Mucosa of descending colon (tissue), 3 donors: ENCODE measurements around the gene DARS2. TPM values are rescaled to one million over a fixed set of nuclear protein-coding genes. Genes with fewer than 3 reads are reported as not detected.

Experiments used
- ATAC-seq: fragments of 200-7000 bp; cut with Tn5 transposase; one replicate; pipeline ENCODE4 v1.9.1; 2020; ENCODE audit warnings: mild to moderate bottlenecking, moderate library complexity
- DNase-seq, 3 donors: peaks; one replicate each; pipeline ENCODE4 v3.0.0-alpha.2; 2020
- H3K36me3 ChIP-seq: fragments of 200-600 bp; one replicate; pipeline ENCODE4 v1.8.0; 2021; ENCODE audit warnings: low read depth, mild to moderate bottlenecking
- H3K4me1 ChIP-seq: fragments of 200-600 bp; one replicate; pipeline ENCODE4 v1.8.0; 2021; ENCODE audit warnings: low read depth, mild to moderate bottlenecking
- H3K4me3 ChIP-seq: fragments of 200-600 bp; one replicate; pipeline ENCODE4 v1.8.0; 2021; ENCODE audit warnings: mild to moderate bottlenecking
- H3K9me3 ChIP-seq: fragments of 200-600 bp; one replicate; pipeline ENCODE4 v1.8.0; 2021; ENCODE audit warnings: mild to moderate bottlenecking
- CTCF ChIP-seq: fragments of 200-600 bp; IDR thresholded peaks from one replicate; pipeline ENCODE4 v1.8.0; 2022; ENCODE audit warnings: antibody characterized with exemption, mild to moderate bottlenecking
- intact Hi-C, 2 donors: fragments of 100-400 bp; cut with DNase I in 1 of 2; cut with micrococcal nuclease in 1 of 2; formaldehyde crosslinking; loops; one replicate each; pipeline versions ENCODE4 v1.11.0 to v1.11.1; 2022; cut with DNase I, micrococcal nuclease
- total RNA-seq, 3 donors: library from RNA; stranded (reverse); fragmentation: NEBNext Ultra II Directional in 2 of 3; extraction: Animal tissue kit (Norgen Biotek cat#: 25700) in 2 of 3; gene quantifications; one replicate each; pipeline versions ENCODE4 v1.2.1 to v1.2.4, GENCODE V29; 2021 to 2023
- donor health status: DM: no; HTN: no; CAD: no; lungs with moderate emphysema.
- donor health status: DM: no; HTN: no; CAD: no.
- donor health status: DM: no; HTN: yes; CAD: no.

The DARS2 gene
- total RNA-seq, 3 donors from 2014 or later, result 15.2 to 29.4 (median 21.6) TPM

GRCh38 chr1:173900992-173901391 is 76.5 kb downstream of the DARS2 start:
- no peaks in the 10 kb centered on the region for H3K36me3 ChIP-seq
- no peak overlapping the region for H3K4me3 ChIP-seq
- H3K9me3 ChIP-seq, result no peaks in the 10 kb centered on the region
- no peak for ATAC-seq
- no peaks in the 10 kb centered on the region for H3K4me1 ChIP-seq
- intact Hi-C loops, result no loop called here
- TF ChIP-seq CTCF, result no peak
- no peak for DNase-seq

- DNase-seq (no peak), ATAC-seq (no peak)
- TF ChIP-seq CTCF, result no peak
- H3K9me3 ChIP-seq, result no peaks in the 10 kb centered on the region
- H3K4me3 ChIP-seq, result no peak overlapping the region
- H3K4me1 ChIP-seq, result no peaks in the 10 kb centered on the region
- intact Hi-C loops, result no loop called here
- no peaks in the 10 kb centered on the region for H3K36me3 ChIP-seq
Measured at GRCh38 chr1:173903827-173904531, 79.5 kb downstream of the DARS2 start.

Other genes starting within 250 kb of the DARS2 start
- not detected for gene SLC9C2, start 221.6 kb upstream of the DARS2 start, total RNA-seq
- gene TEX50, start 189.3 kb upstream of the DARS2 start, total RNA-seq, result not detected
- 1 to 10 TPM in 2 of 3 donors, under 1 TPM in 1; 0.55 to 2.1 (median 1.1) TPM for gene ANKRD45, start 154.8 kb upstream of the DARS2 start, total RNA-seq
- gene KLHL20, start 109.7 kb upstream of the DARS2 start, total RNA-seq, result 10 to 100 TPM; 18.3 to 34.8 (median 25.1) TPM
- gene CENPL, start 210 bp downstream of the DARS2 start, total RNA-seq, result 1 to 10 TPM; 6.5 to 8.3 (median 6.7) TPM
- gene GAS5, start 43.3 kb downstream of the DARS2 start, total RNA-seq, result 100 to 1,000 TPM; 207 to 252 (median 224) TPM
- 10 to 100 TPM in 2 of 3 donors, 1 to 10 TPM in 1; 9.3 to 13.2 (median 12.0) TPM for gene ZBTB37, start 43.7 kb downstream of the DARS2 start, total RNA-seq
- not detected for gene SERPINC1, start 92.7 kb downstream of the DARS2 start, total RNA-seq
- 10 to 100 TPM; 38.0 to 51.2 (median 50.1) TPM for gene RC3H1, start 197.7 kb downstream of the DARS2 start, total RNA-seq